HG03439 (cell line): Measurements from ENCODE around the gene OR5T1.

Experiments used
- ATAC-seq: cut with Tn5 transposase; IDR thresholded peaks from one replicate; pipeline ENCODE4 v1.9.1; 2021; ENCODE audit warnings: mild to moderate bottlenecking, moderate library complexity; ENCODE audit not compliant: unreplicated experiment

The OR5T1 gene

DNA sequence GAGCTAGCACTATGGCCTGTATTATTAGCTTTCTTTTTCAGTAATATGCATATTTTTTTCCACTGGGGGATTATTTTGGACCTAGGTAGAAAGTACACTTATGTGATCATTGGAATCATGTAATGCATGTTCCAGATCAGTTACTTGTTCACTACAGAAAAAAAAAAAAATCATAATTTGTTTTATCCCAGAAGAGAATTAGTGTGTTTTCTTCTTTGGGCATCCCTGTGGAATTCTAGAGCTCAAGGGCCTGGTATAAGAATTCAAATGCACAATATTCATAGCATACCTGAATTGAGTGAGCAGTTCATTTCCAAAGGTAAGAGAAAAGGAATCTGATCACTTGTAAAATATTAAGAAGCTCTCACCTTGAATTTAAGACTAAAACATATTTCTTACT, at the start of gene OR5T1:
TSS of gene OR5T1 (plus strand) at position 301 of the 400 bp plus-strand sequence. CDS start 1,485 bp downstream, outside the sequence.
- no peak for ATAC-seq

- ATAC-seq = no peak
These were observed 39.8 kb upstream of the OR5T1 start, which contains the start of gene OR5T2 for GRCh38 chr11:56234155-56234554. OR5T2 (minus strand) TSS chr11:56234255; CDS start chr11:56233062, 1,193 bp downstream.

- ATAC-seq = no peak
These were observed 22.0 kb upstream of the OR5T1 start, which contains the start of gene OR5T3 for GRCh38 chr11:56251954-56252353. OR5T3 (plus strand) TSS chr11:56252254; CDS start chr11:56252254, 0 bp downstream.

- ATAC-seq = no peak
These were observed 2.9 kb upstream of the OR5T1 start for GRCh38 chr11:56271092-56271491.

DNA sequence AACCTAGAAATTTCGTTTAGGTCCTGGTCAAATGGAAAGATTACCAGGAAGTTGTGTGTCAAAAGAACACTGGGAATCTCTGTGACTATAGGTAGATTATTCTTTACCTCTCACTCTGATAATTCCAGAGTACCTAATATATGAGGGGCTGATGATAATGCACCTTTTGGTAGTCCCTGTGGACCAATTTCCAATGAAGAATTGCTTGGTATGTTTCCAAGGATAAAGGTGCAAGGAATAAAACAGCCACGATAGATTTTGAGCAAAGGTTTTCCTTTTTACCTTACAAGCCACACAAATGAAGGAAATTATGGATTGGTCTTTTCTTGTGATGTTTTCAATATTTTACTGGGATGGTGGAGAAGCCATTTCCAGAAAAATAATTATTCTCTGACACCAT, 18.2 kb downstream of the OR5T1 start, which contains the start of gene OR8H1:
TSS of gene OR8H1 (minus strand) at position 101 of the 400 bp plus-strand sequence. CDS start 1,192 bp downstream, outside the sequence.
- no peak for ATAC-seq

DNA sequence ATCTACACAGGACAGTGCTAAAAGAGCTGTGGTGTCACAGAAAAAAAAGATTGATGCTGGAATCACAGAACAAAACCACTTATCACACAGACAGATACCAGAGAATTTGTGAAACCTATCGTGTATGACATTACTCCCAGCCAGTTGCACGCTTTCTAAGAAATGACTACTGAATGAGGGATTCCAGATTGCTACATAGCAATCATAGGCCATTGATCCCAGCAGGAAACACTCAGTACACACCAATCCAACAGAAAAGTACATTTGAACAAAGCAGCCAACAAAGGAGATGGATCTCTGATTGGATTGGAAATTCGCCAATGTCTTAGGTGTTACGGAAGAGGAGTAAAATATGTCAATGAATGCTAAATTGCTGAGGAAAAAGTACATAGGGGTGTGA, 22.9 kb downstream of the OR5T1 start:
- ATAC-seq = no peak

DNA sequence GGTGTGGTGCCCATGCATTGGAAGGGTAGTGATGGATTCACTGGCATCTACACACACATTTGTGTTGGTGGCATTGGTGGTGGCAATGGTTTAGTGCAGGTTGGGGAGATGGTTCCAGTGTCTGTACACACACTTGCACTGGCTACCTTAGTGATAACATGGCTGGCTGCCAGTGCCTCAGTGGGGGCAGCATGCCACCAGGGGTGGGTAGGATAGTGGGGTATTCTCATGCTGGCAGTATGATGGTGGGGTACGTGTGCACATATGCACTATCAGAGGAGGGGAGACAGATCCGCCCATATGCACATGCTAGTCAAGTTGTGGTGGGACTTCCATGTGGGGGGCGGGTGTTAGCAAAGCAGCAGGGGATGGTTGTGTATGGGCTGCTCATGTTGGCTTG, 33.9 kb downstream of the OR5T1 start:
- ATAC-seq = no peak

DNA sequence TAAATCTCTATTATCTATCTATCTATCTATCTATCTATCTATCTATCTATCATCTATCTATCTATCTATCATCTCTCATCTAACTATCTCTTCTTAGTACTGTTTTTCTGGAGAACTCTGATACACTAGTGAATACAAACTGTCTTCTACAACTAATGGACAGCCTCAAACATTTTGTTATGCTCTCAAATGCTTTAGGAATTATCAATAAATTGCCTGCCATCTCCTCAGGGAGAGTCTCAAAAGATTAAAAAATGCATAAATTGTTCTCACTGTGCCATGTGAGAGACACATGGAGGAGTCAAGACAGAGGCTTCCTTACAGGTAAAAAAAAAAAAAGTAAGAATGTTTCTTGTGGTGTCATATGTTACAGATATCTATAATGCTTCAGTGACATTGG, 40.9 kb downstream of the OR5T1 start, which contains the start of gene OR8K3:
TSS of gene OR8K3 (plus strand) at position 301 of the 400 bp plus-strand sequence. CDS start 3,163 bp downstream, outside the sequence.
- no peak for ATAC-seq
